GM13976 (cell line): ENCODE data around the gene LRRTM4.

Source experiments
- DNase-seq: peaks from one replicate; pipeline ENCODE4 v3.0.0; 2012; ENCODE audit warnings: low spot score
- in situ Hi-C: fragments of 300-500 bp; cut with MboI; formaldehyde crosslinking; loops from one replicate; pipeline ENCODE4 v1.12.0; 2022; ENCODE audit warnings: low sequenced_read_pairs, mixed read lengths, inconsistent platforms; ENCODE audit not compliant: unreplicated experiment
- TF ChIP-seq, protein P1 (sequence below): IDR thresholded peaks from 2 replicates; pipeline ENCODE4 v1.5.1; 2012; ENCODE audit warnings: borderline replicate concordance, mild to moderate bottlenecking; ENCODE audit not compliant: insufficient read depth; ENCODE audit errors: extremely low read depth, missing control alignments, control extremely low read depth

LRRTM4 gene

DNA sequence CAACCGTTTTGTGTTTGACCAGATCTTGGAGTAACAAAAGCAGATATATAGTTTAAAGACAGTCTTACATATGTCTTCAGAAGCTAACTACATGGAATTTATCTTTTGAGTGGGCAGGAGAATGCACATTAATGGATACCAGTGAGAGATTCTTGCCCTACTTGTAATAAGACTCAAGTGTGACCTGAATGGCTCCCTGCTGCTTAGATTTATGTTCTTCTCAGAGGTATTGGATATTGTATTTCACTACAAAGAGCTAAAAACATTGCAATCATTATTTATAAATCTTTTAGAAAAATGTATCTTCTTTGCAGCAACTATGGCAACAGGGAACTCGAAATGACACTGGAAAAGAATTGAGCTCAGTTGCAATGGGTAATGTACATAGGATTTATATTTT, 227.7 kb downstream of the LRRTM4 start:
- TF ChIP-seq, protein P1, sequence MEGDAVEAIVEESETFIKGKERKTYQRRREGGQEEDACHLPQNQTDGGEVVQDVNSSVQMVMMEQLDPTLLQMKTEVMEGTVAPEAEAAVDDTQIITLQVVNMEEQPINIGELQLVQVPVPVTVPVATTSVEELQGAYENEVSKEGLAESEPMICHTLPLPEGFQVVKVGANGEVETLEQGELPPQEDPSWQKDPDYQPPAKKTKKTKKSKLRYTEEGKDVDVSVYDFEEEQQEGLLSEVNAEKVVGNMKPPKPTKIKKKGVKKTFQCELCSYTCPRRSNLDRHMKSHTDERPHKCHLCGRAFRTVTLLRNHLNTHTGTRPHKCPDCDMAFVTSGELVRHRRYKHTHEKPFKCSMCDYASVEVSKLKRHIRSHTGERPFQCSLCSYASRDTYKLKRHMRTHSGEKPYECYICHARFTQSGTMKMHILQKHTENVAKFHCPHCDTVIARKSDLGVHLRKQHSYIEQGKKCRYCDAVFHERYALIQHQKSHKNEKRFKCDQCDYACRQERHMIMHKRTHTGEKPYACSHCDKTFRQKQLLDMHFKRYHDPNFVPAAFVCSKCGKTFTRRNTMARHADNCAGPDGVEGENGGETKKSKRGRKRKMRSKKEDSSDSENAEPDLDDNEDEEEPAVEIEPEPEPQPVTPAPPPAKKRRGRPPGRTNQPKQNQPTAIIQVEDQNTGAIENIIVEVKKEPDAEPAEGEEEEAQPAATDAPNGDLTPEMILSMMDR, result no peak
- DNase-seq, result no peak
- in situ Hi-C loops, result no loop called here

DNA sequence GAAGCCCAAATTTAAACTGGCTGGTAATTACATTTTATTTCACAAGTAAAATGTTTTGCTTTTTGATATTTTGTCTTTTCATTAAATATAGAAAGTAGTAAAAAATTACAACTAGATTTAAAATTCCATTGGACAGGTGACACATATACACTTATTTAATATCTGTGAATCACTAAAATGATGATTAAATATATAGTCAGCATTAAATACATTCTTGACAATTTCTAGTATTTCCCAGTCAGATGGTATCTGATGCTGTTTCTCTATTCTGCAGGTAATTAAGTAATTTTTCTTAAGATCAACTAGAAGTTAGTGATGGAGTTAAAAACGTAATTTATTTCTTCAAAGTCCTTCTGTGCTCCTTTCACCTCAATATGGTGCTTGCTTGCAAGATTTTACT, 237.8 kb downstream of the LRRTM4 start:
- in situ Hi-C loops, result no loop called here
- no peak for DNase-seq
- TF ChIP-seq, protein P1, result no peak

DNA sequence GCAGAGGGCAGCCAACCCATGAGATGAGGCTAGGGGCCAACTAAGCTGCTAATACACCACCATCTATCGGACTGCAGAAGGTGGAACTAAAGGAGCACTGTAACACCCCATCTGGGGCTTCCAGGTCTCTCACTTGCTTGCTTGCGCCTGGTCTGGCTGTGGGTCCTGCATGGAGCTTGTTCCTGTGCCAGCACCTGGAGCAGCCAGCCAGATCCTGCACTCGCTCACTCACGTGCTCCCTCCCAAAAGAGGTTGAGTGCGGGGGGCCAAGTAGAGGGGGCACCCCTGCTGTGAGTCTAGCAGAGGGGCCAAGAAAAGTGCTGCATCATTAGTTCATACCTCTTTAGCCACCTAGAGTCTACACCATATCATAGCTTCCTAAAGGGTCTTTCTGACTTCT, 250.9 kb downstream of the LRRTM4 start:
- TF ChIP-seq, protein P1, result no peak
- no peak for DNase-seq
- in situ Hi-C loops, result no loop called here

DNA sequence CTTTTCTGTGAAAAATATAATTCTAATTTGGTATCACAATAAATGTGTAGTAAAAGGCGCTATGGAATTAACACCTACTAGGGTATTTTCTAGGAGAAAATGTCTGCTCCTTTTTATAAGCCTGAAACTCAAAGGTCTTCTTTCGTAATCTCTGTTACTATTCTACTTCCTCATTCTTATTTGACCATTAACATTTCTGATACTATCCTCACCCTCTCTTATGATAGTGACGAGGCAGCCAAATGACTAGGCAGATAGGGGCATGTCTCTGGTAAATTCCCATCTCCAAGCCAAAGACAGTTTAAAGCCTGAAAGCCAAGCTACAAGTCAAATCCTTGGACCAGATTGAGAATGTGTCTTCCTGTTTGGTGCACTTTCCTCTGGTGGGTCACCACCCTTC, 251.7 kb downstream of the LRRTM4 start:
- TF ChIP-seq, protein P1, result no peak
- in situ Hi-C loops, result no loop called here
- DNase-seq, result no peak

DNA sequence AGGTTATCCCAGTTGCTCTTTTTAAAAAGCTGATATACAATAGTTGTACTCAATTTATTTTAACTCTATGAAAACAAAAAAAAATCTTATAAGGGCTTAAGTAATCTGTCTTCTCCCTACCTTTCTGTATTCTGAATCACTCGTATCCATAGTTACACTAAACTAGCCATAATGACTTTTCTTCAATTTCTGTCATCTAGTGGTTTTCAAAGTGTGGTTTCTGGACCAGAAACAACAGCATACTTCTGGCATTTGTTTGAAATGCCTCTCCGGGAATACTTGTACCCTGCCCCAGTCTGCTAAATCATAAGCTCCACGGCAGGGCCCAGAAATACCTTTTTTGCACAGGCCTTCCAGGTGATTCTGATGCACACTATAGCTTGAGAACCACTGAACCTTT, 253.6 kb downstream of the LRRTM4 start:
- no peak for DNase-seq
- in situ Hi-C loops, result no loop called here
- TF ChIP-seq, protein P1, result no peak

DNA sequence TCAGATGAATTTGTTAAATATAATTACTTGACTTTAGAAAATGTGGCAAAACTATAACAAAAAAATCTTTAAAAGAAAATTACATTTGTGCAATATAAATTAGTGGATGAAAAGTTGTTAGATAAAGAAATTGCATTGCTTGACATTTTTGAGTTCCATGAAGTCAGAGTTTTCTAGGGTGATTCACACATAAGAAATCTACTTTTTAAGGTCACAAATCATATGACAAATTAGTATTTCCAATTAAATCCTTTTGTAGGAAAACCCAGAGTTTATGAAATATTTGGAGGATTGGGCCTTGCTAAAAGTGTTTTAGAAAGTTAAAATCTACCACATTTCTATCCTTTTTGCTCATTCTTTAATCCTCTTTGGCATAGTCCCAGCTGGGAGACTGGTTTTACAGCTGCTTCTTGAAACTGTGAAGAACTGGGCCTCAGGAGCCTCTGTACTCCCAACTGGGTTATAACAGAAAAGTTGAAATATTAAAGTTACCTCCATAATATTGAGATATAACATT, 289.2 kb downstream of the LRRTM4 start:
- TF ChIP-seq, protein P1, result no peak
- no peak for DNase-seq
- in situ Hi-C loops, result no loop called here

DNA sequence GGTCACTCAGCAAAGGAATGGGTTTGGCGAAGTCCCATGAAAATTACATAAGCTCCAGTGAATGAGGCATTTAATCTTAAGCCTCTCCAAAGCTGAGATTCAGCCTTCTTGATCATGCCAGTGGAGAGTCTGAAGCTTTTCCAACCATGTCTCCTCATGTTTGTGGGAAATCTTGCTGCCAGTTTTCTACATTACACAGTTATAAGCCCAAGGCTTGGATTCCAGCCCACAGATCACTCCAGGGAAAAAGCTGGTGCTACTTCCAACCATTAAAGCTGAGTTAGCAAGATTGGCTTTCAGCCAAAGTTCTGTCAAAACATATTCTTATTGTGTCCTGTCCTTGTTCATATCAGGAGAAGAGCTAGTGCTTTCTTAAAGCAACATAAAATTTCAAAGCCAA, 293.8 kb downstream of the LRRTM4 start:
- TF ChIP-seq, protein P1, result no peak
- no peak for DNase-seq
- in situ Hi-C loops, result no loop called here
